Chondrocyte (in vitro differentiated cells): ENCODE results near the gene USF2. TPM values are rescaled to one million over a fixed set of nuclear protein-coding genes. Genes with fewer than 3 reads are reported as not detected.

ENCODE experiments used
- DNase-seq: peaks from one replicate; pipeline ENCODE4 v3.0.0; 2021; ENCODE audit warnings: mixed read lengths, low spot score
- H3K27ac Mint-ChIP-seq: one replicate; pipeline ENCODE4 v1.8.0; 2021; ENCODE audit warnings: mild to moderate bottlenecking, moderate library complexity, mixed read lengths; ENCODE audit not compliant: unreplicated experiment
- H3K27me3 Mint-ChIP-seq: 2 replicates; pipeline ENCODE4 v1.8.0; 2021; ENCODE audit warnings: low read depth, mixed read lengths
- H3K36me3 Mint-ChIP-seq: 2 replicates; pipeline ENCODE4 v1.8.0; 2021; ENCODE audit warnings: low read depth, mixed read lengths
- H3K4me1 Mint-ChIP-seq: 2 replicates; pipeline ENCODE4 v1.8.0; 2021; ENCODE audit warnings: low read depth, mild to moderate bottlenecking, mixed read lengths
- H3K4me3 Mint-ChIP-seq: one replicate; pipeline ENCODE4 v1.8.0; 2021; ENCODE audit warnings: mild to moderate bottlenecking, moderate library complexity, mixed read lengths; ENCODE audit not compliant: unreplicated experiment
- H3K9me3 Mint-ChIP-seq: 2 replicates; pipeline ENCODE4 v1.8.0; 2021; ENCODE audit warnings: low read depth, mixed read lengths
- CTCF ChIP-seq: fragments of 200-600 bp; sonication (generic); IDR thresholded peaks from 2 replicates; pipeline ENCODE4 v1.5.0; 2021; ENCODE audit warnings: antibody characterized with exemption, mild to moderate bottlenecking, moderate library complexity
- total RNA-seq: library from RNA; stranded (reverse); gene quantifications from 3 replicates; pipeline ENCODE4 v1.2.1, GENCODE V29; 2021

USF2 gene
- total RNA-seq, 1 donor from 2014 or later: 86.1 TPM

GRCh38 chr19:35310331-35310730 is 41.6 kb downstream of the USF2 start:
- Mint-ChIP-seq H3K9me3 (no peaks in the 10 kb centered on the region), H3K27ac (no peak overlapping the region), H3K4me3 (no peak overlapping the region), H3K36me3 (no peaks in the 10 kb centered on the region), H3K4me1 (peaks cover 2% of the 10 kb centered on the region), H3K27me3 (no peaks in the 10 kb centered on the region)
- TF ChIP-seq CTCF: no peak
- DNase-seq: no peak

GRCh38 chr19:35310811-35311465 is 42.2 kb downstream of the USF2 start:
- no peak overlapping the region for H3K27ac Mint-ChIP-seq
- TF ChIP-seq CTCF: no peak
- no peaks in the 10 kb centered on the region for H3K36me3 Mint-ChIP-seq
- peaks cover 2% of the 10 kb centered on the region for H3K4me1 Mint-ChIP-seq
- H3K27me3 Mint-ChIP-seq: no peaks in the 10 kb centered on the region
- no peak for DNase-seq
- H3K4me3 Mint-ChIP-seq: no peak overlapping the region
- no peaks in the 10 kb centered on the region for H3K9me3 Mint-ChIP-seq

GRCh38 chr19:35311901-35312665 is 43.3 kb downstream of the USF2 start:
- Mint-ChIP-seq H3K4me1 (peaks cover 2% of the 10 kb centered on the region), H3K4me3 (no peak overlapping the region), H3K36me3 (no peaks in the 10 kb centered on the region), H3K27ac (no peak overlapping the region), H3K9me3 (no peaks in the 10 kb centered on the region), H3K27me3 (no peaks in the 10 kb centered on the region)
- TF ChIP-seq CTCF: no peak
- DNase-seq: no peak

GRCh38 chr19:35313587-35313986 is 44.8 kb downstream of the USF2 start:
- H3K4me1 Mint-ChIP-seq: peaks cover 5% of the 10 kb centered on the region
- H3K27me3 Mint-ChIP-seq: no peaks in the 10 kb centered on the region
- no peak for DNase-seq
- H3K4me3 Mint-ChIP-seq: no peak overlapping the region
- no peak for TF ChIP-seq CTCF
- H3K27ac Mint-ChIP-seq: no peak overlapping the region
- H3K9me3 Mint-ChIP-seq: no peaks in the 10 kb centered on the region
- H3K36me3 Mint-ChIP-seq: no peaks in the 10 kb centered on the region

- Mint-ChIP-seq H3K9me3 (no peaks in the 10 kb centered on the region), H3K4me3 (no peak overlapping the region), H3K27me3 (no peaks in the 10 kb centered on the region), H3K4me1 (peaks cover 9% of the 10 kb centered on the region), H3K27ac (no peak overlapping the region), H3K36me3 (no peaks in the 10 kb centered on the region)
- TF ChIP-seq CTCF: no peak
- DNase-seq: no peak
Observed at GRCh38 chr19:35314031-35314430, 45.3 kb downstream of the USF2 start.
